Uterus (tissue), 4 donors: Measurements from ENCODE around the gene RIMKLB. TPM values are rescaled to one million over a fixed set of nuclear protein-coding genes. Genes with fewer than 3 reads are reported as not detected.
A peak's percentile ranks its signal among the peaks of the same experiment; 100 is the strongest.

Source experiments
- DNase-seq, 2 donors: peaks; one replicate each; pipeline ENCODE4 v3.0.0-alpha.2; 2019 to 2020
- H3K27ac ChIP-seq, 2 donors: fragments of 200-600 bp; sonication (generic); 1 replicate in 1 of 2; 2 replicates in 1 of 2; pipeline ENCODE4 v1.5.1; 2016 to 2018
- H3K27me3 ChIP-seq, 2 donors: fragments of 200-600 bp; sonication (generic); one replicate each; pipeline ENCODE4 v1.5.1; 2018 to 2019; ENCODE audit warnings: control low read depth in 1 of 2
- H3K36me3 ChIP-seq, 2 donors: fragments of 200-600 bp; sonication (generic); one replicate each; pipeline ENCODE4 v1.5.1; 2019; ENCODE audit warnings: control low read depth in 1 of 2
- H3K4me1 ChIP-seq, 2 donors: fragments of 200-600 bp; sonication (generic); one replicate each; pipeline ENCODE4 v1.5.1; 2018 to 2019; ENCODE audit warnings: control low read depth in 1 of 2
- H3K4me3 ChIP-seq, 2 donors: fragments of 200-600 bp; sonication (generic); 1 replicate in 1 of 2; 2 replicates in 1 of 2; pipeline ENCODE4 v1.5.1; 2018 to 2019; ENCODE audit warnings: mild to moderate bottlenecking in 1 of 2
- H3K9me3 ChIP-seq, 2 donors: fragments of 200-600 bp; sonication (generic); one replicate each; pipeline ENCODE4 v1.5.1; 2019; ENCODE audit warnings: control low read depth in 1 of 2
- CTCF ChIP-seq, 4 experiments: fragments of 200-600 bp in 2 of 4; fragments of 450-650 bp in 2 of 4; sonication (generic) in 2 of 4; IDR thresholded peaks; one replicate each; pipeline ENCODE4 v1.5.1; 2016 to 2019; ENCODE audit warnings: antibody characterized with exemption in 4 of 4, mild to moderate bottlenecking in 2 of 4, moderate library complexity in 1 of 4
- POLR2A ChIP-seq, 2 donors: fragments of 450-650 bp; IDR thresholded peaks; one replicate each; pipeline ENCODE4 v1.6.1; 2016; ENCODE audit warnings: antibody characterized with exemption in 2 of 2, mild to moderate bottlenecking in 1 of 2, moderate library complexity in 1 of 2
- intact Hi-C: fragments of 100-400 bp; cut with DNase I; formaldehyde crosslinking; loops from one replicate; pipeline ENCODE4 v1.15.1; 2023; ENCODE audit warnings: low total_unique reads
- total RNA-seq, 4 donors: library from RNA; depleted of rRNA in 3 of 4; stranded (reverse); fragments of >200 nt in 3 of 4; gene quantifications; one replicate each; pipeline versions ENCODE4 v1.1.0 to v1.2.4, GENCODE V29; 2014 to 2023
- donor health status: DM: yes; HTN: yes; CAD: no.

RIMKLB gene
- total RNA-seq, 4 donors from 2014 or later, result 25.6 to 155 (median 93.4) TPM

GRCh38 chr12:8661016-8661415, 36.8 kb upstream of the RIMKLB start:
- intact Hi-C loops, result no loop called here
- no peaks in the 10 kb centered on the region for H3K4me1 ChIP-seq
- peak overlapping the region in 1 of 2 donors; percentile 39 for H3K4me3 ChIP-seq
- TF ChIP-seq POLR2A (IDR thresholded peaks at IDR 0.05), result no peak
- TF ChIP-seq CTCF (IDR thresholded peaks at IDR 0.05), result no peak
- H3K27me3 ChIP-seq, result no peaks in the 10 kb centered on the region
- peak overlapping the region; percentile 70 to 89 for H3K27ac ChIP-seq
- no peak for DNase-seq
- no peaks in the 10 kb centered on the region for H3K36me3 ChIP-seq
- no peaks in the 10 kb centered on the region for H3K9me3 ChIP-seq

- TF ChIP-seq CTCF (IDR thresholded peaks at IDR 0.05), result no peak
- no peak for TF ChIP-seq POLR2A (IDR thresholded peaks at IDR 0.05)
- H3K9me3 ChIP-seq, result no peaks in the 10 kb centered on the region
- H3K4me3 ChIP-seq, result peak overlapping the region in 1 of 2 donors; percentile 39
- H3K27me3 ChIP-seq, result no peaks in the 10 kb centered on the region
- H3K36me3 ChIP-seq, result no peaks in the 10 kb centered on the region
- intact Hi-C loops, result no loop called here
- H3K4me1 ChIP-seq, result no peaks in the 10 kb centered on the region
- DNase-seq, result no peak
- peak overlapping the region; percentile 70 to 89 for H3K27ac ChIP-seq
Measured at GRCh38 chr12:8661751-8662150, 36.0 kb upstream of the RIMKLB start.

- Histone ChIP-seq H3K27me3 (no peaks in the 10 kb centered on the region), H3K36me3 (no peaks in the 10 kb centered on the region), H3K9me3 (no peaks in the 10 kb centered on the region), H3K4me3 (peak within 1 kb of the TSS; percentile 6 to 39), H3K4me1 (no peaks in the 10 kb centered on the region), H3K27ac (peak within 1 kb of the TSS; percentile 70 to 89)
- intact Hi-C loops, result no loop called here
- TF ChIP-seq CTCF (IDR thresholded peaks at IDR 0.05) (no peak), POLR2A (IDR thresholded peaks at IDR 0.05) (no peak)
- DNase-seq, result peak in 1 of 2 donors; percentile 38
Measured at GRCh38 chr12:8662593-8662992, 35.2 kb upstream of the RIMKLB start, which contains the start of gene MFAP5. Gene MFAP5, minus strand, starts transcription at chr12:8662826. Its CDS starts 722 bp downstream, at chr12:8662104.

- TF ChIP-seq CTCF (IDR thresholded peaks at IDR 0.05), result no peak
- TF ChIP-seq POLR2A (IDR thresholded peaks at IDR 0.05), result peak in 1 of 2 donors; percentile 18
- no peaks in the 10 kb centered on the region for H3K9me3 ChIP-seq
- H3K27me3 ChIP-seq, result no peaks in the 10 kb centered on the region
- peak overlapping the region; percentile 70 to 89 for H3K27ac ChIP-seq
- H3K36me3 ChIP-seq, result no peaks in the 10 kb centered on the region
- H3K4me1 ChIP-seq, result no peaks in the 10 kb centered on the region
- H3K4me3 ChIP-seq, result no peak overlapping the region
- peak; percentile 36 to 75 for DNase-seq
- intact Hi-C loops, result no loop called here
Measured at GRCh38 chr12:8664228-8664913, 33.4 kb upstream of the RIMKLB start.

- Histone ChIP-seq H3K4me1 (no peaks in the 10 kb centered on the region), H3K4me3 (no peak overlapping the region), H3K27ac (peak overlapping the region; percentile 70 to 89), H3K27me3 (no peaks in the 10 kb centered on the region), H3K9me3 (no peaks in the 10 kb centered on the region), H3K36me3 (no peaks in the 10 kb centered on the region)
- no peak for DNase-seq
- intact Hi-C loops, result no loop called here
- no peak for TF ChIP-seq CTCF (IDR thresholded peaks at IDR 0.05)
- TF ChIP-seq POLR2A (IDR thresholded peaks at IDR 0.05), result no peak
Measured at GRCh38 chr12:8665759-8666158, 32.0 kb upstream of the RIMKLB start.
